ENCODE results near the gene RAB23. TPM values are rescaled to one million over a fixed set of nuclear protein-coding genes. Genes with fewer than 3 reads are reported as not detected.
"Not testable (repeated sequence)": the region's sequence is repeated elsewhere in the genome, so short reads cannot be mapped to it uniquely, and the experiment has no call there.

The RAB23 gene
- total and polyA plus RNA-seq, 2 of the 8 experiments (the other 6 are each of a cell fraction or from before 2014, with no cell fraction given): 6.5 to 17.2 TPM

DNA sequence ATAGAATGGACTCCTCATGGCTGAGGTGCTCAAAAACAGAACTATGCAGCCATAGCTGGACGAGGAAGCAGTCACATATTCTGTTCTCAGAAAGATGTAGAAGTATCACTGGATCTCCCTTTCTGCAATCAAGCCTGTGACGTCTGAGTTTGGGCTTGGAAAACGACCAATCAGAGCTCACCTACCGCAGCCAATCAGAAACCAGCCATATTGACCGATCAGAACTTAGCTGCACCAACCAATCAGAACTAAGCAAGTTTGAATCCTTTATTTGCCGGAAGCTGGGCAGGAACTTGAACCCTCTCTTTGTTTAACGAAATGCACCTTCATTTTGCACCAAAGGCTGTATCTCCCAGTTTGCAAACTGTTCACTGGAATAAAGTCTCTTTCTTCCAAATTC is 21.8 kb upstream of the RAB23 start (continued):
- TF ChIP-seq, protein P1, sequence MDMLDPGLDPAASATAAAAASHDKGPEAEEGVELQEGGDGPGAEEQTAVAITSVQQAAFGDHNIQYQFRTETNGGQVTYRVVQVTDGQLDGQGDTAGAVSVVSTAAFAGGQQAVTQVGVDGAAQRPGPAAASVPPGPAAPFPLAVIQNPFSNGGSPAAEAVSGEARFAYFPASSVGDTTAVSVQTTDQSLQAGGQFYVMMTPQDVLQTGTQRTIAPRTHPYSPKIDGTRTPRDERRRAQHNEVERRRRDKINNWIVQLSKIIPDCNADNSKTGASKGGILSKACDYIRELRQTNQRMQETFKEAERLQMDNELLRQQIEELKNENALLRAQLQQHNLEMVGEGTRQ (IDR thresholded peaks at IDR 0.05; ENCODE audit: low read length): no peak
- TF ChIP-seq TBP (IDR thresholded peaks at IDR 0.05; ENCODE audit: low read depth, low read length) (no peak), KDM5A (IDR thresholded peaks at IDR 0.05; ENCODE audit: low read length) (no peak), ASH2L (IDR thresholded peaks at IDR 0.05; ENCODE audit: low read length) (no peak), SP4 (IDR thresholded peaks at IDR 0.05; ENCODE audit: low read length) (no peak), CHD1 (IDR thresholded peaks at IDR 0.05; ENCODE audit: low read depth, low read length) (no peak), BACH1 (IDR thresholded peaks at IDR 0.05; ENCODE audit: low read length) (no peak), HDAC6 (IDR thresholded peaks at IDR 0.05; ENCODE audit: low read depth, low read length) (no peak), BCL11A (IDR thresholded peaks at IDR 0.05; ENCODE audit: low read depth in 2 of 2, low read length in 2 of 2) (no peak), RBBP5 (IDR thresholded peaks at IDR 0.05; ENCODE audit: borderline replicate concordance, low read depth, low read length) (no peak)

DNA sequence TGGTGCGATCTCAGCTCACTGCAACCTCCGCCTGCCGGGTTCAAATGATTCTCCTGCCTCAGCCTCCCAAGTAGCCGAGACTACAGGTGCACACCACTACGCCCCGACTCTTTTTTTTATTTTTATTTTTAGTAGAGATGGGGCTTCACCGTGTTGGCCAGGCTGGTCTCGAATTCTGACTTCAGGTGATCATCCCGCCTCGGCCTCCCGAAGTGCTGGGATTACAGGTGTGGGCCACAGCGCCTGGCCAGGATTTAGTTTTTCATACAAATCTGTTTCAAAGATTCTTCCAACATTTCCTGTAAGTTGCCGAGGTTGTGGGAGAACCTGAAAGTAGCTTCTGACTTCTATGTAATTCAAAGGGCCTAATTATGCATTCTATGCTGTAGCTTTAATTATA is 21.4 kb upstream of the RAB23 start:
- H3K79me2 ChIP-seq (ENCODE audit: control insufficient read depth in 1 of 2, insufficient read depth in 2 of 2, low read length in 2 of 2); H3K4me2 ChIP-seq (ENCODE audit: insufficient read depth in 1 of 2, low read depth in 2 of 2, low read length in 2 of 2); H2AFZ ChIP-seq (ENCODE audit: low read length); H3K4me1 ChIP-seq (replicated peaks in 1 of 4; ENCODE audit: control insufficient read depth in 3 of 4, insufficient read depth in 4 of 4, low read length in 3 of 4); H2BK120ac ChIP-seq (replicated peaks; ENCODE audit: low read depth, low read length); H4K91ac ChIP-seq (replicated peaks; ENCODE audit: insufficient read length, low read length); H3K14ac ChIP-seq (ENCODE audit: insufficient read length); H3K27ac ChIP-seq (ENCODE audit: low read depth, low read length); H3K4me3 ChIP-seq (ENCODE audit: extremely low read depth in 1 of 4, insufficient read depth in 2 of 4, low read depth in 3 of 4, low read length in 4 of 4); CTCF ChIA-PET (ENCODE audit: partially characterized antibody); H2BK20ac ChIP-seq (ENCODE audit: low read length); H4K20me1 ChIP-seq (replicated peaks in 1 of 2; ENCODE audit: control insufficient read depth in 1 of 2, insufficient read depth in 2 of 2, low read length in 2 of 2); H3K56ac ChIP-seq (replicated peaks; ENCODE audit: insufficient read length, low read depth, low read length); H3K79me1 ChIP-seq (ENCODE audit: low read depth, low read length); H2BK12ac ChIP-seq (ENCODE audit: low read depth, low read length); H4K8ac ChIP-seq (ENCODE audit: extremely low read depth, insufficient read depth, low read length); H3K23ac ChIP-seq (ENCODE audit: insufficient read length); H3K4ac ChIP-seq (replicated peaks; ENCODE audit: insufficient read length, low read depth, low read length); H2BK15ac ChIP-seq (ENCODE audit: low read length); H4K5ac ChIP-seq (ENCODE audit: insufficient read length, low read depth, low read length); DNase-seq (ENCODE audit: low read depth in 1 of 2, low spot score in 2 of 2); H3K27me3 ChIP-seq (replicated peaks in 1 of 4; ENCODE audit: control insufficient read depth in 3 of 4, extremely low read depth in 1 of 4, insufficient read depth in 3 of 4, low read length in 3 of 4); H3K18ac ChIP-seq (ENCODE audit: extremely low read depth, low read length); H2AK5ac ChIP-seq (ENCODE audit: low read depth, low read length); H3K36me3 ChIP-seq (ENCODE audit: control insufficient read depth in 2 of 4, insufficient read depth in 4 of 4, low read length in 3 of 4); H3K9ac ChIP-seq (replicated peaks in 1 of 4; ENCODE audit: extremely low read depth in 1 of 4, low read depth in 3 of 4, low read length in 3 of 4); FAIRE-seq; H3K9me3 ChIP-seq (ENCODE audit: insufficient read depth in 2 of 2, low read depth in 1 of 2, low read length in 1 of 2); H3K23me2 ChIP-seq (ENCODE audit: low read depth, low read length); POLR2A ChIA-PET (ENCODE audit: partially characterized antibody); H2BK5ac ChIP-seq (ENCODE audit: low read depth, low read length): not testable (repeated sequence)
- 95% methylated on average over 13 of the region's 13 CpGs; no CpG with 5 or more reads in 1 of the 2 experiments for WGBS, 2 experiments (ENCODE audit: extremely low coverage in 1 of 2, insufficient coverage in 1 of 2, insufficient read length in 1 of 2, insufficient replicate concordance in 2 of 2, low coverage in 1 of 2, low lambda C conversion rate in 2 of 2, missing lambda C conversion rate in 1 of 2)
